Upper lobe of left lung (tissue), 4 donors: ENCODE data around the gene ITPKB.

Source experiments
- CTCF ChIP-seq, 6 experiments: fragments of 450-650 bp in 4 of 6; fragments of 200-600 bp in 2 of 6; sonication (generic) in 2 of 6; IDR thresholded peaks; one replicate each; pipeline ENCODE4 v1.5.1; 2016 to 2019; ENCODE audit warnings: antibody characterized with exemption in 6 of 6
- POLR2A ChIP-seq, 4 donors: fragments of 450-650 bp; IDR thresholded peaks; one replicate each; pipeline ENCODE4 v1.5.1; 2016 to 2017; ENCODE audit warnings: antibody characterized with exemption in 4 of 4, mild to moderate bottlenecking in 2 of 4

GRCh38 chr1:226656601-226657277 is 82.3 kb downstream of the ITPKB start:
- TF ChIP-seq CTCF (IDR thresholded peaks at IDR 0.05) (no peak), POLR2A (IDR thresholded peaks at IDR 0.05) (no peak)
